Stimulated activated CD4-positive, alpha-beta T cell treated with anti-CD3 and anti-CD28 coated beads, Interleukin-4, amount 100 ng/mL, for 24 hours (primary cell): ENCODE measurements around the gene PKD1.
"Not testable (repeated sequence)": the region's sequence is repeated elsewhere in the genome, so short reads cannot be mapped to it uniquely, and the experiment has no call there.

ENCODE experiments used
- DNase-seq: peaks from one replicate; pipeline ENCODE4 v3.0.0-alpha.2; 2020

PKD1 gene

GRCh38 chr16:2105769-2106168, 29.9 kb downstream of the PKD1 start:
- not testable (repeated sequence) for DNase-seq

GRCh38 chr16:2105291-2105690, 30.4 kb downstream of the PKD1 start:
- DNase-seq: not testable (repeated sequence)

- not testable (repeated sequence) for DNase-seq
These were observed 31.2 kb downstream of the PKD1 start for GRCh38 chr16:2104464-2104863.

- no peak for DNase-seq
These were observed 33.2 kb downstream of the PKD1 start for GRCh38 chr16:2102471-2102870.

- not testable (repeated sequence) for DNase-seq
These were observed 34.1 kb downstream of the PKD1 start for GRCh38 chr16:2101581-2101980.

- not testable (repeated sequence) for DNase-seq
These were observed 38.0 kb downstream of the PKD1 start for GRCh38 chr16:2097689-2098088.

- no peak for DNase-seq
These were observed 38.7 kb downstream of the PKD1 start for GRCh38 chr16:2096853-2097595.

- no peak for DNase-seq
These were observed 39.6 kb downstream of the PKD1 start for GRCh38 chr16:2095918-2096582.

- no peak for DNase-seq
These were observed 40.3 kb downstream of the PKD1 start for GRCh38 chr16:2095315-2095853.

- DNase-seq: no peak
These were observed 41.9 kb downstream of the PKD1 start for GRCh38 chr16:2093793-2094192.

- no peak for DNase-seq
These were observed 42.8 kb downstream of the PKD1 start for GRCh38 chr16:2092866-2093265.

GRCh38 chr16:2092256-2092620, 43.5 kb downstream of the PKD1 start:
- no peak for DNase-seq

GRCh38 chr16:2091547-2092255, 44.0 kb downstream of the PKD1 start:
- DNase-seq: no peak

GRCh38 chr16:2090777-2091546, 44.7 kb downstream of the PKD1 start:
- no peak for DNase-seq

GRCh38 chr16:2090481-2090776, 45.3 kb downstream of the PKD1 start:
- DNase-seq: no peak

GRCh38 chr16:2089706-2090480, 45.8 kb downstream of the PKD1 start:
- no peak for DNase-seq

- no peak for DNase-seq
These were observed 46.8 kb downstream of the PKD1 start for GRCh38 chr16:2088759-2089358.

GRCh38 chr16:2087748-2088631, 47.7 kb downstream of the PKD1 start:
- no peak for DNase-seq

- DNase-seq: no peak
These were observed 48.6 kb downstream of the PKD1 start for GRCh38 chr16:2086812-2087747.
